Ishikawa (cell line): ENCODE data around the gene BAD.

Source experiments
- CEBPB ChIP-seq: IDR thresholded peaks from 2 replicates; pipeline ENCODE4 v1.6.1; 2012
- EGR1 ChIP-seq: IDR thresholded peaks from 2 replicates; pipeline ENCODE4 v1.6.1; 2012
- EP300 ChIP-seq: IDR thresholded peaks from 2 replicates; pipeline ENCODE4 v1.6.1; 2012; ENCODE audit warnings: borderline replicate concordance
- MAX ChIP-seq: IDR thresholded peaks from 2 replicates; pipeline ENCODE4 v1.6.1; 2012
- TEAD4 ChIP-seq: IDR thresholded peaks from 2 replicates; pipeline ENCODE4 v1.6.1; 2012
- TF ChIP-seq, protein P1 (sequence below): IDR thresholded peaks from 2 replicates; pipeline ENCODE4 v1.6.1; 2012

DNA sequence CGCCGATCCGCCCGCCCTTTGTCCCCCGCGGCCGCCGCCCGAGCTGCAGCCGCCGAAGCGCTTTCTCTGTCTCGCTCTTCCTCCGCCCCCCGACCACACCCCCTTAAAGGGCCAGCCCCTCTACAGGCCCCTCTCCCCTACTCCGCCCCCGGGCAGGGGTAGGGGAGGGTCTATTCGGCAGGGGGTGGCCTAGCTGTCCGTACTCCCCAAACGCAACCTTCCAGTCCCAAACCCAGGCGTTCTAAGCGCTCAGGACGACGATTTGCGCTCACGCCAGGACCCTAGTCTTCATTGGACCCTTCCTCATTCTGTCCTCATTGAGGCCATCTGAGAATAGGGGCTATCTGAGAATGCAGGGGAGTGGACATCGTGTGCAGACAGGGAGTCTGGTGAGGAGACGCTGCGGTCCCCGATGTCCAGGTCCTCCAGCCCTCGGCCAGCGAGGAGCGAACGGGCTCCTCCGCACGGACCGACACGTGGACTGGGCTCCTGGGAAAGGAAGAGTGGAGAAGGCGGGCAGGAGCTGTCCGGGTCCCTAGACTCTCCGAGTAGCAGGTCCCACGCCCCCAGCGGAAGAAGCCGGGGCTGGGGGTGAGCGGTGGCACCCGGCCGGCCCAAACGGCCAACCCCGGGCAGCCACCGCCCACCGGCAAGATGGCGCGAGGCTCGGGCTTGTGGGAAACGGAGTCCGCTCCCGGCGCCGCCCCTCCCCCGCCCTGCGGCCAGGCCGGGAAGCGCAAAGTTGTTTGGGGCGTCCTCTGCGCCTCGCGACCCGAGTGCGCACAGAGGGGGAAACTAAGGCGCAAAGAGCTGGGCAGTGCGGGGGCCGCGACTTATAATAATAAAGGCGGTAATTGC, 37.4 kb downstream of the BAD start, which contains the start of gene PPP1R14B:
- no peak for TF ChIP-seq TEAD4
- TF ChIP-seq EP300, result 0 out of 2 replicates have a peak, but pooled peaks have one; percentile 27
- TF ChIP-seq, protein P1, sequence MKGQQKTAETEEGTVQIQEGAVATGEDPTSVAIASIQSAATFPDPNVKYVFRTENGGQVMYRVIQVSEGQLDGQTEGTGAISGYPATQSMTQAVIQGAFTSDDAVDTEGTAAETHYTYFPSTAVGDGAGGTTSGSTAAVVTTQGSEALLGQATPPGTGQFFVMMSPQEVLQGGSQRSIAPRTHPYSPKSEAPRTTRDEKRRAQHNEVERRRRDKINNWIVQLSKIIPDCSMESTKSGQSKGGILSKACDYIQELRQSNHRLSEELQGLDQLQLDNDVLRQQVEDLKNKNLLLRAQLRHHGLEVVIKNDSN, result no peak; the same call in 1 of the 2 replicates
- TF ChIP-seq CEBPB, result no peak
- TF ChIP-seq EGR1, result peak; percentile 34
- TF ChIP-seq MAX, result peak; percentile 97
